KMS-11 (cell line): ENCODE results near the gene DHRS3.

Experiments
- H2AFZ ChIP-seq: fragments of 200-600 bp; sonication (generic); 2 replicates; pipeline ENCODE4 v1.6.1; 2016; ENCODE audit warnings: antibody characterized with exemption, mixed run types, low read depth
- H3K27ac ChIP-seq: fragments of 200-600 bp; sonication (generic); 2 replicates; pipeline ENCODE4 v1.6.1; 2016; ENCODE audit warnings: mild to moderate bottlenecking, mixed run types
- H3K27me3 ChIP-seq: fragments of 200-600 bp; sonication (generic); 2 replicates; pipeline ENCODE4 v1.6.1; 2017; ENCODE audit warnings: mild to moderate bottlenecking, low read depth, mixed run types, moderate library complexity; ENCODE audit not compliant: insufficient read depth
- H3K36me3 ChIP-seq: fragments of 200-600 bp; sonication (generic); 2 replicates; pipeline ENCODE4 v1.6.1; 2017; ENCODE audit warnings: mild to moderate bottlenecking, mixed run types; ENCODE audit not compliant: insufficient read depth
- H3K4me1 ChIP-seq: fragments of 200-600 bp; sonication (generic); 2 replicates; pipeline ENCODE4 v1.6.1; 2016; ENCODE audit warnings: mild to moderate bottlenecking, low read depth, mixed run types; ENCODE audit not compliant: poor library complexity, severe bottlenecking
- H3K4me2 ChIP-seq: fragments of 200-600 bp; sonication (generic); 2 replicates; pipeline ENCODE4 v1.7.0; 2016; ENCODE audit warnings: mild to moderate bottlenecking, mixed run types
- H3K4me3 ChIP-seq: fragments of 200-600 bp; sonication (generic); IDR thresholded peaks from 2 replicates; pipeline ENCODE4 v1.6.1; 2017; ENCODE audit warnings: low read depth, low read length, mixed read lengths; ENCODE audit not compliant: insufficient read depth
- H3K79me2 ChIP-seq: fragments of 200-600 bp; sonication (generic); 2 replicates; pipeline ENCODE4 v1.6.1; 2016; ENCODE audit warnings: low read depth, mixed run types; ENCODE audit not compliant: insufficient read depth
- H3K9ac ChIP-seq: fragments of 200-600 bp; sonication (generic); 2 replicates; pipeline ENCODE4 v1.6.1; 2016; ENCODE audit warnings: mild to moderate bottlenecking, mixed run types
- H4K20me1 ChIP-seq: fragments of 200-600 bp; sonication (generic); 2 replicates; pipeline ENCODE4 v1.6.1; 2016; ENCODE audit warnings: mild to moderate bottlenecking, mixed run types; ENCODE audit not compliant: insufficient read depth
- CTCF ChIP-seq: fragments of 200-600 bp; sonication (generic); conservative IDR thresholded peaks from 2 replicates; pipeline ENCODE4 v1.6.1; 2017; ENCODE audit warnings: low read depth, mild to moderate bottlenecking, antibody characterized with exemption, low read length, moderate library complexity, mixed read lengths

Gene DHRS3

DNA sequence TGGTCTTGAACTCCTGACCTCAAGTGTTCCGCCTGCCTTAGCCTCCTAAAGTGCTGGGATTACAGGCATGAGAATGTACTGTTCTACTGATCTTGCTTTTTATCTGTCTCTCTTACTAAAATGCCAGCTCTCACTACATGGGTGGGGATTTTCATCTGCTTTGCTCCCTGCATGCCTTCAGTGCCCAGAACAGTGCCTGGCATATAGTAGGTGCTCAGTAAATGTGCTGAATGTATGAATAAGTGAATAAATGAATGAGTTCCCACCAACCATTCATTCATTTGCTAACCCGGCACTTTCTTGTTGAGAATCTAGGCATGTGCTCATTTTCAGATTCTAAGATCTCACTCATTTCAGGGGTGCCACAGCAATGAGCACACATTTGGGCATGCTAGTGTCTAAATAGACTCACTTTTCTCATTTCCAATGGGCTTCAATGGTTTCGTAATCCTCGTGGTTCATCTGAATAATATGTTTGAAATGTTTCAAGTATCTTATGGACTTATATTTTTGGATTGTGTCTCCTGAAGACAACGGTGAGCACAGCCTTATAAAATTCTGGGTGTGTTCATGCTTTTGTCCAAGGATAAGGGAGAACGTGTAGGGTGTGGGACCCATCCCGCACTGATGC lies 7.6 kb downstream of the DHRS3 start:
- no peak overlapping the region for H3K9ac ChIP-seq
- H3K4me2 ChIP-seq, result no peak overlapping the region
- no peaks in the 10 kb centered on the region for H3K79me2 ChIP-seq
- H4K20me1 ChIP-seq, result no peaks in the 10 kb centered on the region
- peaks cover 4% of the 10 kb centered on the region; the same call in 1 of the 2 replicates for H3K27me3 ChIP-seq
- TF ChIP-seq CTCF, result no peak
- no peaks in the 10 kb centered on the region for H3K4me1 ChIP-seq
- no peaks in the 10 kb centered on the region for H3K36me3 ChIP-seq
- no peak overlapping the region for H2AFZ ChIP-seq
- H3K4me3 ChIP-seq, result no peak overlapping the region
- no peak overlapping the region for H3K27ac ChIP-seq

DNA sequence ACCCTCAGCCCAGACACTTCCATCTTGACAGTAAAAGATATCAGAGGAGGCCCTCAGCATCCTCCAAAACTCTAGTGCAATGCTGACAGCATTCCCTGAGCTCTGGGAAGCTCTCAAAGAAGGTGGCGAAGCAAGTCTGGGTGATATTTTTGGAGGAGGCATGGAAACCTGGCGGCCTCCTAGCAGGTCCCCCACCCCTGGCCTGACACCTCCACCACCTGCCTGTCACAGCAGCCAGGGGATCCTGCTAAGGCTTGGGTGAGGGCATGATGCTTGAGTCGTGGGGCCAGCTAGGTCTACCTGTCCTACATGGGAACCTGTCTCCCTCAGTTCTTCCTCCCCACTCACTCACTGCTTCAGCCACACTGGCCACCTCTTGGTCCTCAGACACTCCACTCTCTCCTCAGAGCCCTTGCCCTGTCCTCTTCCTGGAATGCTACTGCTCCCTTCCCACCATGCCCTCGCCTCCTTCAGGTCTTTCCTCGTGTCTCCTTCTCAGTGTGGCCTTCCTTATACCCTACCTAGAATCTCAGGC lies 8.5 kb downstream of the DHRS3 start:
- no peak overlapping the region for H3K4me3 ChIP-seq
- no peak overlapping the region for H2AFZ ChIP-seq
- H3K27ac ChIP-seq, result no peak overlapping the region
- H3K36me3 ChIP-seq, result no peaks in the 10 kb centered on the region
- no peaks in the 10 kb centered on the region for H3K4me1 ChIP-seq
- peaks cover 4% of the 10 kb centered on the region; the same call in 1 of the 2 replicates for H3K27me3 ChIP-seq
- H4K20me1 ChIP-seq, result no peaks in the 10 kb centered on the region
- H3K79me2 ChIP-seq, result no peaks in the 10 kb centered on the region
- no peak for TF ChIP-seq CTCF
- H3K9ac ChIP-seq, result no peak overlapping the region
- H3K4me2 ChIP-seq, result no peak overlapping the region

GRCh38 chr1:12608311-12608957 lies 9.6 kb downstream of the DHRS3 start:
- H3K4me2 ChIP-seq, result no peak overlapping the region
- no peaks in the 10 kb centered on the region for H3K4me1 ChIP-seq
- H2AFZ ChIP-seq, result no peak overlapping the region
- no peaks in the 10 kb centered on the region for H4K20me1 ChIP-seq
- H3K79me2 ChIP-seq, result no peaks in the 10 kb centered on the region
- H3K4me3 ChIP-seq, result no peak overlapping the region
- TF ChIP-seq CTCF, result no peak
- peaks cover 4% of the 10 kb centered on the region; the same call in 1 of the 2 replicates for H3K27me3 ChIP-seq
- H3K27ac ChIP-seq, result no peak overlapping the region
- no peak overlapping the region for H3K9ac ChIP-seq
- no peaks in the 10 kb centered on the region for H3K36me3 ChIP-seq

GRCh38 chr1:12607263-12607662 lies 10.7 kb downstream of the DHRS3 start:
- H3K4me1 ChIP-seq, result no peaks in the 10 kb centered on the region
- H3K36me3 ChIP-seq, result no peaks in the 10 kb centered on the region
- H3K79me2 ChIP-seq, result no peaks in the 10 kb centered on the region
- no peak overlapping the region for H3K4me2 ChIP-seq
- no peak for TF ChIP-seq CTCF
- no peaks in the 10 kb centered on the region for H4K20me1 ChIP-seq
- H2AFZ ChIP-seq, result no peak overlapping the region
- no peak overlapping the region for H3K9ac ChIP-seq
- no peaks in the 10 kb centered on the region for H3K27me3 ChIP-seq
- no peak overlapping the region for H3K27ac ChIP-seq
- H3K4me3 ChIP-seq, result no peak overlapping the region
